Loucy (cell line): ENCODE measurements around the gene SAMHD1.
"Not testable (repeated sequence)": the region's sequence is repeated elsewhere in the genome, so short reads cannot be mapped to it uniquely, and the experiment has no call there.

Experiments used
- CTCF ChIP-seq: fragments of 200-600 bp; sonication (generic); conservative IDR thresholded peaks from 2 replicates; pipeline ENCODE4 v1.5.1; 2014; ENCODE audit warnings: mild to moderate bottlenecking, antibody characterized with exemption, low read length
- EZH2phosphoT487 ChIP-seq: fragments of 200-600 bp; IDR thresholded peaks from 2 replicates; pipeline ENCODE4 v1.6.1; 2018; ENCODE audit warnings: antibody characterized with exemption, mild to moderate bottlenecking, moderate library complexity, borderline replicate concordance

- TF ChIP-seq CTCF, EZH2phosphoT487: not testable (repeated sequence)
Observed at GRCh38 chr20:36875093-36875492, 76.4 kb downstream of the SAMHD1 start.
